HG03135 (cell line): ENCODE measurements around the gene ANKS6.

Source experiments
- ATAC-seq: cut with Tn5 transposase; IDR thresholded peaks from one replicate; pipeline ENCODE4 v1.9.1; 2021; ENCODE audit warnings: mild to moderate bottlenecking, moderate library complexity; ENCODE audit not compliant: unreplicated experiment

Gene ANKS6

GRCh38 chr9:98740226-98740881 is 56.0 kb downstream of the ANKS6 start:
- ATAC-seq, result no peak

DNA sequence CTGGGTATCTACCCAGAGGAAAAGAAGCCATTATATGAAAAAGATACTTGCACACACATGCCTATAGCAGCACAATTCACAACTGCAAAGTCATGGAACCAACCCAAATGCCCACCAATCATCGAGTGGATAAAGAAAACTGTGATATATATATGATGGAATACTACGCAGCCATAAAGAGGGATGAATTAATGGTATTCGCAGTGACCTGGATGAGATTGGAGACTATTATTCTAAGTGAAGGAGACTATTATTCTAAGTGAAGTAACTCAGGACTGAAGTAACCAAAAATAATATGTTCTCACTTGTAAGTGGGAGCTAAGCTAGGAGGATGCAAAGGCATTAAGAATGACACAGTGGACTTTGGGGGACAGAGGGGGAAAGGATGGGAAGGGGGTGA is 57.6 kb downstream of the ANKS6 start:
- no peak for ATAC-seq

- no peak for ATAC-seq
Measured at GRCh38 chr9:98736226-98736625, 60.1 kb downstream of the ANKS6 start.

GRCh38 chr9:98732801-98733200 is 63.6 kb downstream of the ANKS6 start:
- ATAC-seq, result no peak

GRCh38 chr9:98732091-98732490 is 64.3 kb downstream of the ANKS6 start:
- no peak for ATAC-seq

GRCh38 chr9:98730871-98731270 is 65.5 kb downstream of the ANKS6 start:
- no peak for ATAC-seq

- no peak for ATAC-seq
Measured at GRCh38 chr9:98728500-98728899, 67.9 kb downstream of the ANKS6 start.

- ATAC-seq, result no peak
Measured at GRCh38 chr9:98727428-98727827, 68.9 kb downstream of the ANKS6 start.

- no peak for ATAC-seq
Measured at GRCh38 chr9:98726735-98727134, 69.6 kb downstream of the ANKS6 start.

- ATAC-seq, result no peak
Measured at GRCh38 chr9:98724810-98725530, 71.4 kb downstream of the ANKS6 start.

- ATAC-seq, result no peak
Measured at GRCh38 chr9:98721643-98722042, 74.7 kb downstream of the ANKS6 start.

GRCh38 chr9:98720402-98720801 is 76.0 kb downstream of the ANKS6 start:
- no peak for ATAC-seq

- no peak for ATAC-seq
Measured at GRCh38 chr9:98719055-98719454, 77.3 kb downstream of the ANKS6 start.

DNA sequence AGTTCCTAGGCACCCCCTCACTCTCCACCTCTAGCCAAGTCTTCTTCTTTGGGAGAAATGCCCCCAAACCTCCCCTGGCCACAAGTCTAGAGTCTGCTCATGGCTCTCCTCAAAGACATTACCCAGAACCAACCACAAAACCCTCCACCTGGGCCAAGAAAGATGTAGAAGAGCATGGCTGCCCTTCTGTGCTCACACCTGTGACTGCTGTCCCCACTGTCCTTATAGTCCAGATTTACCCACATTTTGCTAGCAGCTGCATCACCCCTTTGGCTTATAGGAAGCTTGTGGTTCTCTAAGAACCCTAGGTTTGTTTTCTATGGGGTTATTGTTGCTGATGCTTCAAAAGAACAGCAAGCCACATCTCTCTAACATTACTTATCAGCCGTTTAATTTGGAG is 81.5 kb downstream of the ANKS6 start:
- ATAC-seq, result no peak

DNA sequence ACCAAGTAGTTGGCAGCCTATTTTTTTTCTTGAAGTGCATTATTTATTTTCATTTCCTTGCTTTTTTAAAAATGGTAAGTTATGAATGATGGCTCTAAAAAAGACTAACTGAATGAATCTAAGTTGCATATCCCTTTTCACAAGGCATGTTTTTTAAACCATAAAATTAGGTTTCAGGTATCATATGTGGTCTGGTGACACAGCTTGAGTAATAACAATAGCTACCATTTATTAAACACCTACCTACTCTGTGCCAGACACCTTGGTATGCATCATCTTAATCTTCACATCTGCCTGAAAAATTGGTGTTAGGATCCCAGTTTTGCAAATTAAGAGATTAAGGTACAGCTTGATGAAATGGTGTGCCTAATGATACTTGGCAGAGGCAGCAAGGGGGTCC is 83.4 kb downstream of the ANKS6 start:
- ATAC-seq, result no peak

DNA sequence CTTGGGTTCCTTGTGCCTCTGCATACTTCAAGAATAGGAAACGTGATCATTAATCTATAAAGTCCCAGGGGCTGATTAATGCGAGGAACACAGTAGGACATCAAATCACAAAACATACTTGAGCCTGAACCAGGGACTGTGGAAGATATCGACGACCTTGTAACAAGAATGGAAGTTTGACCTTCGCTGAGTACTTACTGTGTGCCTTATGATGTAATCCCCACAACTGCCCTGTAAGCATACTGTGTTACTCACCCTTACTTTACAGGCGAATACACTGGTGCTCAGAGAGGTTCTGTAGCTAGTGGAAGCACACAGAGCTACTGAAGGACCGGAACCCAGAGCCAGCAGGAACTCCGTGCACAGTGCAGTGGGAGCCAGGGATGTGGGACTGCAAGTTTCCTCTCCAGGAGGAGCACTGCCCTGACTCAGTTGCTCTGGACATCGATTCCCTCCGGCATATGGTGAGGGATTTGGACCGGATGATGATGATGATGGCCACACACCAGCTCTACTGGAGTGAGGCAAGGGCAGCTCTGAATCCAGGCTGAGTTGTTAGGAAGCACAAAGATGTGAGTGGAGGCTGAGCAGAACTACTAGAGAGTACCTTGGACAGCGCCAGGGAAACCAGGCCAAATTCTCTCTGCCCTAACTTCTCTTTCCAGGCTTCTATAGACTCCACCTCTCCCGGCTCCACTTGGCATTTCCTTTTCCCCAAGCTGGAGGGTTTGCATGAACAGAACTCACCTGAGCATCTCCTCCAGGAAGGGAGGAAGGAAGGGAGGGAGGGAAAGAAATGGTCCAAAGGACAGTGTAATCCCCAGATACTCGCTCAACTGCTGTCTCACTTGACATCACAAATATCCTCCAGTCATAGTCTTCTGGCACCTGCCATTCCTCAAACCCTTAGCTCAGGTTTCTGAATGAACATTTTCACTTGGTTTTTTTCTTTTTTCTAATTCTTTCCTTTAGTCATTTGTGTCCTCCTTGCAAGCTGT is 86.1 kb downstream of the ANKS6 start:
- no peak for ATAC-seq

GRCh38 chr9:98708933-98709911 is 87.1 kb downstream of the ANKS6 start, which contains the start of gene GABBR2:
TSS of gene GABBR2 (minus strand) at chr9:98708935. CDS start at chr9:98708737, 198 bp downstream.
- no peak for ATAC-seq

GRCh38 chr9:98708103-98708932 is 88.0 kb downstream of the ANKS6 start:
- ATAC-seq, result no peak
